HG03460 (cell line): ENCODE results near the gene ENOX1.

ENCODE experiments used
- ATAC-seq: cut with Tn5 transposase; IDR thresholded peaks from one replicate; pipeline ENCODE4 v1.9.1; 2021; ENCODE audit not compliant: unreplicated experiment

ENOX1 gene

GRCh38 chr13:43232144-43232872, 554.5 kb downstream of the ENOX1 start:
- ATAC-seq = no peak

- no peak for ATAC-seq
Observed at GRCh38 chr13:43230989-43231388, 555.8 kb downstream of the ENOX1 start.

GRCh38 chr13:43229506-43229905, 557.3 kb downstream of the ENOX1 start:
- ATAC-seq = no peak

GRCh38 chr13:43227721-43228120, 559.1 kb downstream of the ENOX1 start:
- no peak for ATAC-seq

GRCh38 chr13:43223216-43223615, 563.6 kb downstream of the ENOX1 start:
- ATAC-seq = no peak

GRCh38 chr13:43222086-43222485, 564.7 kb downstream of the ENOX1 start:
- ATAC-seq = no peak

- no peak for ATAC-seq
Observed at GRCh38 chr13:43221611-43222010, 565.2 kb downstream of the ENOX1 start.

- no peak for ATAC-seq
Observed at GRCh38 chr13:43220873-43221595, 565.7 kb downstream of the ENOX1 start.

- ATAC-seq = no peak
Observed at GRCh38 chr13:43214124-43214523, 572.6 kb downstream of the ENOX1 start.

GRCh38 chr13:43206838-43207237, 579.9 kb downstream of the ENOX1 start:
- no peak for ATAC-seq

- ATAC-seq = no peak
Observed at GRCh38 chr13:43205416-43205815, 581.4 kb downstream of the ENOX1 start.

- no peak for ATAC-seq
Observed at GRCh38 chr13:43204591-43204990, 582.2 kb downstream of the ENOX1 start.

- no peak for ATAC-seq
Observed at GRCh38 chr13:43203781-43204180, 583.0 kb downstream of the ENOX1 start.

- ATAC-seq = no peak
Observed at GRCh38 chr13:43200736-43201135, 586.0 kb downstream of the ENOX1 start.

- no peak for ATAC-seq
Observed at GRCh38 chr13:43200307-43200706, 586.5 kb downstream of the ENOX1 start.

- no peak for ATAC-seq
Observed at GRCh38 chr13:43196750-43197370, 589.9 kb downstream of the ENOX1 start.

GRCh38 chr13:43196086-43196621, 590.6 kb downstream of the ENOX1 start:
- ATAC-seq = no peak

GRCh38 chr13:43195551-43195950, 591.2 kb downstream of the ENOX1 start:
- ATAC-seq = no peak

GRCh38 chr13:43195112-43195511, 591.7 kb downstream of the ENOX1 start:
- ATAC-seq = no peak

GRCh38 chr13:43193789-43194420, 592.9 kb downstream of the ENOX1 start:
- no peak for ATAC-seq

- ATAC-seq = no peak
Observed at GRCh38 chr13:43191546-43191945, 595.2 kb downstream of the ENOX1 start.
